Left renal pelvis (tissue), 4 donors: ENCODE measurements around the gene CPSF7. TPM values are rescaled to one million over a fixed set of nuclear protein-coding genes. Genes with fewer than 3 reads are reported as not detected.
"Not testable (repeated sequence)": the region's sequence is repeated elsewhere in the genome, so short reads cannot be mapped to it uniquely, and the experiment has no call there.

Experiments used
- DNase-seq, 4 donors: peaks; one replicate each; pipeline ENCODE4 v3.0.0-alpha.2; 2013; ENCODE audit warnings: low read depth in 4 of 4, low spot score in 3 of 4
- polyA plus RNA-seq, 4 donors: library from polyadenylated mRNA; unstranded; fragments of 120-200 nt; gene quantifications; one replicate each; pipeline ENCODE4 v1.2.1, GENCODE V29; 2013; ENCODE audit not compliant: insufficient read length in 4 of 4

Gene CPSF7, protein sequence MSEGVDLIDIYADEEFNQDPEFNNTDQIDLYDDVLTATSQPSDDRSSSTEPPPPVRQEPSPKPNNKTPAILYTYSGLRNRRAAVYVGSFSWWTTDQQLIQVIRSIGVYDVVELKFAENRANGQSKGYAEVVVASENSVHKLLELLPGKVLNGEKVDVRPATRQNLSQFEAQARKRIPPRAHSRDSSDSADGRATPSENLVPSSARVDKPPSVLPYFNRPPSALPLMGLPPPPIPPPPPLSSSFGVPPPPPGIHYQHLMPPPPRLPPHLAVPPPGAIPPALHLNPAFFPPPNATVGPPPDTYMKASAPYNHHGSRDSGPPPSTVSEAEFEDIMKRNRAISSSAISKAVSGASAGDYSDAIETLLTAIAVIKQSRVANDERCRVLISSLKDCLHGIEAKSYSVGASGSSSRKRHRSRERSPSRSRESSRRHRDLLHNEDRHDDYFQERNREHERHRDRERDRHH
- polyA plus RNA-seq = 100 to 1,000 TPM; 101 to 119 (median 104) TPM

DNA sequence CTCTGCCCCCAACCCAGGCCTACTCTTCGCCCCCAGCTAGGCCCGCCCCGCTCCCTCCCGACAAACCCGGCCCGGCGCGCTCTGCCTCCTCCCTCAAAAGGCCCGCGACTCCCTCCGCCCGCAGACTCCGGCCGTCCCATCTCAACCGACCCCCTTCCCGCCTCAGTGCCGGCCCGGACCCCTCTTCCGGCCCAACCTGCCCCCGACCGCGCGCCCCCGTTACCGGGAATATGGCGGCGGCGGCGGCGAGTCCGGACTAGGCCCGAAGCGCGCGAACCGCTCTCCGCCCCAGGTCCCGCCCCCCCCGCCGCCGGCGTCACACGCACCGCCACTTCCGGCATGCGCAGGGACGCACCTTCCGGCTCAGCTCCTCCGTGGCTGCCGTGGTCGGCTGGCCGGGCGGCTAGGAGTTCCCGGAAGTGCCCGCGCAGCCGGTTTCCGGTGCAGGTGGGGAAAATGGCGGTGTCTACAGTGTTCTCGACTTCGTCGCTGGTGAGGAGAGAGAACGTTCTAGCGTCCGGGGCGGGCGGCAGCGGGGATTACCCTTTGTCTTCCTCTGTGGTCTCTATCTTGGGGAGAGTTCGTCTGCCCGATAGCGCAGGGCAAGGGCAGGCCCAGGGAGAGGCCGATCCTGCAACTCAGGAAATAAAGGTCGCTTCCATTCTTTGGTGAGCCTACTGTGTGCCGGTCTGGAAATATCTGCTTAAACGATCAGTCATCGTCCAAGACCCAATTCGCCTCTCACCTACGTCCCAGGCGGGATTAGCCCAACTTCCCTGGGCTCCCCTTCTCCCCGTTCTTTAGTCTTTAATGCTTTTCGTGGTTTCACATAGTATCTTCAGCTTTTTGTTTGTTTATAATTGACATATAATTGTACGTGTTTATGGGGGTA lies at the start of gene CPSF7, which contains the start of gene SDHAF2:
Gene CPSF7, minus strand, starts transcription at position 285 of the 892 bp plus-strand sequence. CDS start 740 bp downstream, outside the sequence.
Gene SDHAF2, plus strand, starts transcription at position 434 of the 892 bp plus-strand sequence. Its CDS starts 23 bp downstream, at position 457.
- peak; percentile 82 to 88 (median 84) for DNase-seq

GRCh38 chr11:61477727-61478148 lies 48.0 kb upstream of the CPSF7 start:
- no peak for DNase-seq

DNA sequence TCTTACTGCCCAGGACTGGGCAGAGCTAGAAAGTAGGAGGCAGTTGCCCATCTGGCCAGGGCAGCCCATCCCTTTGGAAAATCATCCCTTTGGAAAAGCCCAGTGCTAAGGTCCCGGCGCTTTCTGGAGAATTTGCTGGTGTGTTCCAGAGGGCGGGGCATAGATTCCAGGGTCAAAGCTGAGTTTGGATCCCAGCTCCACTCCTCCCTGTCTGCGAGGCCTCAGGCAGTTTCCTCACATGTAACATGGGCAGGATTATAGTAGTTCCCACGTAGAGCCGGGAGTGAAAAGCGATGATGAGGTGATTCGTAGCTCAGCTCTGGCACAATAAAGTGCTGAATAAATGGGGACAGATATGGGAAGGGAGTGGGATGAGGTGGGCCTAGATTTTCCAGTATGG lies 47.4 kb upstream of the CPSF7 start:
- DNase-seq = no peak

- no peak for DNase-seq
These were observed 46.6 kb upstream of the CPSF7 start for GRCh38 chr11:61476371-61476770.

DNA sequence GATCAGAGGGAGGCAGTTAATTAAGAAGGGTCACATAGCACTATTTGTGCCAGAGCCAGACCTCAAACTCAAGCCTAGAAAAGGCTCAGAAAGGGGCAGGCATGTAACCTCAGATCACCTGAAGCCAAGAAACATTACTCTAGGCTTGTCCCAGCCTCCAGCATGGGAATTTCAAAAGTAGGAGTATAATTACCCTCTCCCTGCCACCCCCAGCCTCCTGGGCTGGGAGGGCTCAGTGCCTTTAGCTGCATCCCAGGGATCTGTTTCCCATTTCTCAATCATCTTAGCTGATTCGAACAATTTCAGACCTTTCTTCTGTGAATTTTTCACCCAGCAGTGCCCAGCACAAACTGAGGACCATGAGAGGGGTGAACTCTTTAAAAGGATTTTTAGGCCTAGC lies 45.7 kb upstream of the CPSF7 start:
- DNase-seq = no peak

GRCh38 chr11:61474013-61474643 lies 44.4 kb upstream of the CPSF7 start:
- no peak for DNase-seq

GRCh38 chr11:61473370-61474012 lies 43.7 kb upstream of the CPSF7 start:
- DNase-seq = no peak

DNA sequence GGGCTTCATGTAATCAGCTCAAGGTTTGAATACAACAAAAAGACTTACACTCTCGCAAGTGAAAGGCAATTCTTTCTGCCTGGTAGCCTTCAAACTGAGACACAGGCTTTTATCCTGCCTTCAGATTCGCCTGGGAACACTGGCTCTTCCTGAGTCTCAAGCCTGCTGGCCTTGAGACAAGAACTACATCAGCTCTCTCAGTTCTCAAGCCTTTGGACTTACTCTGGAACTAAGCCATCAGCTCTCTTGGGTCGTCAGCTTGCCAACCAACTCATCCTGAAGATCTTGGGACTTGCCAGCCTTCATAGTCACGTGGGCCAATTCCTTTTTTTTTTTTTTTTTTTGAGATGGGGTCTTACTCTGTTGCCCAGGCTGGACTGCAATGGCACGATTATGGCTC lies 43.1 kb upstream of the CPSF7 start:
- no peak for DNase-seq

DNA sequence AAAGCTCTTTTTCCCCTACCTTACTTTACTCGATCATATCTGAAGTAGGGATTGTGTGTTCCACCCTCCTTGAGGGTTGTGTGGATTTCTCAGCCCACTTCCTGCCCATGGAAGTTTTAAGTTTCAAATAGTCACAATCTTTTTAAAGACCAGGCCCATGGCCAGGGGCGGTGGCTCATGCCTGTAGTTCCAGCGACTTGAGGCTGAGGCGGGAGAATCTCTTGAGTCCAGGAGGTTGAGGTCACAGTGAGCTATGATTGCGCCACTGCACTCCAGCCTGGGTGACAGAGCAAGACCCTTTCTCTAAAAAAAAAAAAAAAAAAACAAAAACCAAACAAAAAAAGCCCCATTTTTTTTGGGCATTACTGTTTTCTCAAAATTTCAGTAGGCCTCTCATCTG lies 42.5 kb upstream of the CPSF7 start:
- no peak for DNase-seq

- no peak for DNase-seq
These were observed 38.2 kb upstream of the CPSF7 start for GRCh38 chr11:61468002-61468401.

- not testable (repeated sequence) for DNase-seq
These were observed 37.8 kb upstream of the CPSF7 start for GRCh38 chr11:61467602-61468001.

GRCh38 chr11:61460986-61461385 lies 31.2 kb upstream of the CPSF7 start:
- no peak for DNase-seq

- no peak for DNase-seq
These were observed 30.7 kb upstream of the CPSF7 start for GRCh38 chr11:61460474-61460881.

DNA sequence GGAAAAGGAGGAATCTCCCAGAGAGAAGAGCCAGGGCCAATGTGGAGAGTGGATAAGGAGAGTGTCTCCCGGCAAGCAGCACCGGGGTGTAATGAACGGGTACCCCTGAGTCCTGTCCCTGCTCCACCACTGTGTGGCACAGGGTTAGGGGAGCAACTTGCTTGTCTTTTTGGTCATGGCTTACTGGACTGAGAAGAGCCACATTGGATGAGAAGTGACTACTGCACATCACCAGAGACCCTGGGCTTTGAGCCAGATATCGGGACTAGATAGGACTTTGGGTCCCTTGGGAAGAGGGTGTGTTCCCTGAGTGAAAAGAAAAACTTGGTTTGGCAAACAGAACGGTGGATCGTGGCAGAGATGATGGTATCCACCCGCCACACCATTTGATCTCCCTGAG lies 24.7 kb upstream of the CPSF7 start:
- DNase-seq = no peak

GRCh38 chr11:61453695-61454094 lies 23.9 kb upstream of the CPSF7 start:
- DNase-seq = no peak

DNA sequence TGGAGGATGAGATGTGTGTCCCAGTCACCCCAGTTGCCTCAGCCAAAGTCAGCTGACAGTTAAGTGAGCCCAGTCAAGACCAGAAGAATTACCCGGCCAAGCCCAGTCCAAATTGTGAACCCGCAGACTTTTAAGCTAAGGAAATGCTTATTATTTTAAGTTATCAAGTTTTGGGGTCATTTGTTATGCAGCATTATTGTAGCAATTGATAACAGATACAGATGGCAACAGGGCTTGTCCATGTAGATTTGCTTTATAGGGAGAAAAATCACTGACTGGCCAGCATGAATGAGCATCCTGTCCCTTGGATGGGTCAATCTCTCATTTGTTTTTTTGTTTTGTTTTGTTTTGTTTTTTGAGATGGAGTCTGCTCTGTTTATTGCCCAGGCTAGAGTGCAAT lies 23.1 kb upstream of the CPSF7 start:
- DNase-seq = no peak

- DNase-seq = no peak
These were observed 18.8 kb upstream of the CPSF7 start for GRCh38 chr11:61448552-61448927.

DNA sequence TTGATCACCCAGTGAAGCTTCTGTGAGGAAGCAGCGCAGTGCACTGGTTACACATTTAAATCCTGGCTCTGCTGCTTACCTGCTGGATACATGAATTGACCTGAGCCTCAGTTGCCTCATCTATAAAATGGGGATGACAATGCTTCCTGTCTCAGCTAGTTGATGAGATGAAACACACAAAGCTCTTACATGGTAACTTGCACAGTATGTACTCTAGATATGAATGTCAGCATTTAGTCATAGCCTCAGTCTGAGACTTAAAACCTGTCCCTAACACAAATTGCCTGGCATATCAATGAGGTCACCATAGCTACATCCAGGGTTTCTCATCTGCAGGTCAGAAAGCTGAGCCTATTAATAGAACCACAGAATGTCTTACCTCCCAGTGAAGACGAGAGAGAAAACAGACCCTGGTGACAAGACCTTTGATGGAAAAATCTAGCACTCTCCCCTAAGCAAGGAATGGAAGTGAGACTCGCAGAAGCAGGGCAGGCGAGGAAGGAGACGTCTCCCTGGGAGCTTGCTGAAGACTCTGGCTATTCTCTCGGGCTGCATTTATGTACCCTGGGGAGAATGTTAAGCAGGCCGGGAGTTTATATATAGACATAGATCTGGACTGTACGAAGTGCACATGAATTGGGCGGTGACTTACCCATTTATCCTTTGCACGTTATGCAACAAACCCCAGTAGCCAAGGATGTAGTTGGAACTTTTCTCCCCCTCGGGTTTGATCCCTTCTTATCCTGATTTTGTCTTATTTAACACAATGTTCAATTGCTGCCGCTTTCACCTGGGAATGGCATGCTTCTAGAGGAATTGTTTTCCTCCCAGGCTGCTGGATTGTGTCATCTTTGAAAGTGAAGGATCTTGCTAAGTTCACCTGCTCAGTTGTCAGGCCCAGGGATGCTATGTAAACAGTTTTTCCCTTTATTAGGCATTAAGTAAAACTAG lies 18.1 kb upstream of the CPSF7 start:
- no peak for DNase-seq

DNA sequence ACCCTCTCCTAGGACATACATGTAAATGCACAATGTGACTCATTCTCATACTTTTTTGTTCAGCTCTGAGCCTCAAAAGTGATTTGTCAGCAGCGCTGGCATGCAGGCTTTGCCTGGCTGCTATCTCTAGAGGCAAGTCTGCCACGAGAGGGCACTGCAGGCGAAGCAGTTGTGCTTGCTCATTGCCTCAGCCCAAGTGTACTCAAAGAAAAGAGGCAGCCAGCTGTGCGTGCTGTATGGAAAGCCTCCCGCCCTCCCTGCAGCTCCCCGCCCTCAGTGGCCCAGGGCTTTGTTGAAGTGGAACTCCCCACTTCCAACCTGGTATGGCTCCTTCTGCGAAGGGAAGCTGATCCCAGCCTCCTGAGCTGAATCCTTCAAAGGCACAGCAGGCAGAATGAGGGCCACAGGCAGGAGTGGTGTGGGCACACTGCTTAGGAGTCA lies 16.5 kb upstream of the CPSF7 start:
- peak; percentile 43 to 65 (median 62) for DNase-seq
